Stimulated activated CD4-positive, alpha-beta T cell treated with anti-CD3 and anti-CD28 coated beads, TNF-alpha, amount 100 ng/mL, for 4 hours (primary cell): ENCODE measurements around the gene GAN.

Experiments used
- DNase-seq, 3 experiments: peaks; one replicate each; pipeline ENCODE4 v3.0.0-alpha.2; 2020; ENCODE audit warnings: low read depth in 3 of 3

The GAN gene, protein sequence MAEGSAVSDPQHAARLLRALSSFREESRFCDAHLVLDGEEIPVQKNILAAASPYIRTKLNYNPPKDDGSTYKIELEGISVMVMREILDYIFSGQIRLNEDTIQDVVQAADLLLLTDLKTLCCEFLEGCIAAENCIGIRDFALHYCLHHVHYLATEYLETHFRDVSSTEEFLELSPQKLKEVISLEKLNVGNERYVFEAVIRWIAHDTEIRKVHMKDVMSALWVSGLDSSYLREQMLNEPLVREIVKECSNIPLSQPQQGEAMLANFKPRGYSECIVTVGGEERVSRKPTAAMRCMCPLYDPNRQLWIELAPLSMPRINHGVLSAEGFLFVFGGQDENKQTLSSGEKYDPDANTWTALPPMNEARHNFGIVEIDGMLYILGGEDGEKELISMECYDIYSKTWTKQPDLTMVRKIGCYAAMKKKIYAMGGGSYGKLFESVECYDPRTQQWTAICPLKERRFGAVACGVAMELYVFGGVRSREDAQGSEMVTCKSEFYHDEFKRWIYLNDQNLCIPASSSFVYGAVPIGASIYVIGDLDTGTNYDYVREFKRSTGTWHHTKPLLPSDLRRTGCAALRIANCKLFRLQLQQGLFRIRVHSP

DNA sequence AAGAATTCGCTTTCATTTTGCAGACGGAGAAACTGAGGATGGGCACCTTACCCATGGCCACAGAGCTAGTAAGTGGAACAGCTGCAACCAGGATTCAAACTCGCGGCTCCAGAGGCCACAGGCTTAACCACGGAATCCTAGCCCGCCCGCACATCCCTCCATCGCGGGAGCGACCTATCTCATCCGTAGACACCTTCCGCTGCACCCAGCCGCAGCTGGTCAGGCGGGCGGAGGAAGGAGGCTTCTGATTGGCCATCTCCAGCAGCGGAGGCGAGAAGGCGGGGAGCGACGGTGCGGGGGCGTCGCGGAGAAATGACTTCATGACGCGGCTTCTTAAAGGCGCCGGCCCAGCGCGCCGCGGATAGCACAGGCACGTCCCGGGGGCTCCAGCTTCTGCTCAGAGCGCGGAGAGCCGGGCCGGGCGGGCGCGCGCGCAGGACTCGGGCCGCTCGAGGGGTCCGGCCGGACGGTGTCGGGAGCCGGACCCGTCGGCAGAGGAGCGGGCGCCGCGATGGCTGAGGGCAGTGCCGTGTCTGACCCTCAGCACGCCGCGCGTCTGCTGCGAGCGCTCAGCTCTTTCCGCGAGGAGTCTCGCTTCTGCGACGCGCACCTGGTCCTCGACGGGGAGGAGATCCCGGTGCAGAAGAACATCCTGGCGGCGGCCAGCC lies at the start of gene GAN:
TSS of gene GAN (plus strand) at position 360 of the 668 bp plus-strand sequence. CDS start at position 512, 152 bp downstream.
- DNase-seq: peak; percentile 86 to 91 (median 90)

DNA sequence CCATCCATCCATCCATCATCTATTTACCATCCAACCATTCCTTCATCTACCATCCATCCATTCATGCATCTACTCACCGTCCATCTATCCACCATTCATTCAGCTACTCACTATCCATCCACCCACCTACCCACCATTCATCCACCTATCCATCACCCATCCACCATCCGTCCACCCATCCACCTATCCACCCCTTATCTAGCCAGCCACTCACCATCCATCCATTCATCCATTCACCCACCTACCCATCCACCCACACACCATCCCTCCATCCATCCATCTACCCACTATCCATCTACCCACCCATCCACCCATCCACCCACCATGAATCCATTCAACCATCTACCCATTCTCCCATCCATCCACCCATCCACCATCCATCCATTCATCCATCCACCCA lies 49.7 kb upstream of the GAN start:
- no peak for DNase-seq

DNA sequence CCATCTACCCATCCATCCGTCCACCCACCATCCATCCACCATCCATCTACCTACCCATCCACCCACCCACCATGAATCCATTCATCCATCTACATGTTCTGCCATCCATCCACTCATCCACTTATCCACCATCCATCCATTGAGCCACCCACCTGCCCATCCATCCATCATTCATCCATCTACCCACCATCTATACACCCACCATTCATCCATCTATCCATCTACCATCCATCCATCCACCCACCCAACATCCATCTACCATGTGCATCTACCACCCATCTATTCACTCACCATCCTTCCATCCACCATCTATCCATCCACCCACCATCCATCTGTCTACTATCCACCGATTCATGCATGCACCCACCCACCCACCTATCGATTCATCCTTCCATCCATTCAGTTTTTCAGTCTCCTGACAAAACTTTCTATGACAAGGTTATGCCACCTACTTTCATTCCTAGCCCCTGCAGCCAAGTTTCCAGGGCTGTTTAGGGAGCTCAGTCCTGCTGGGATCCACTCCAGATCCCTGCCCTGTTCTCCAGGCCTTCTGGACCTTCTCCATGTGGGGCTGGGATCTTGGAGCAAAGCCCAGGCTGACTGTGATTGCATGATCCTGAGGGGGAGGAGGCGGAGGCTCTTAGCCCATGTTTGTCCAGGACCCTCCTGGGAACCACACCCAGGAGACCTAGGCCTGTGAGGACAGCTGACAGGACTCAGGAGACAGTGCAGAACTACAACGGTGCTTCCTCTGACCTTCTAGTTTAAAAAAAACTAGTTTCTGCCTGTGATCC lies 48.9 kb upstream of the GAN start:
- no peak for DNase-seq

DNA sequence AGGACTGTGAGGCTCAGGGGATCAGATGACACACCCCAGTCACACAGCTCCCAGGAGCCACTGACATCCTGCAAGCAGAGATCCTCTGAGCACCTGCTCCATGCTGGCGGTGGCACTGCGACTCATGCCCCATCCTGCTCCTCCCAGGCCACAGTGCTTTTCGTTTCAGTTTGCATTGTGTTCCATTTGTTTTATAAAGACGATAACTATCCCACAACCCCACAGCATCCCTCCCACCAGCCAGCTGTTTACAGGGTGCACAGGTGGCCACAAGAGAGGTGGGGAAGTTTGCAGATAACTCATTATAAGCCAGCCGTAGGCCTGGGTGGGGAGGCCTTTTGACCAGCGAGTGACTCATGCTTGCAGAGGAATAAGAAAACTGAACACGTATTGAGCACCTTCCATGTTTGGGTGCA lies 48.1 kb upstream of the GAN start:
- DNase-seq: no peak

DNA sequence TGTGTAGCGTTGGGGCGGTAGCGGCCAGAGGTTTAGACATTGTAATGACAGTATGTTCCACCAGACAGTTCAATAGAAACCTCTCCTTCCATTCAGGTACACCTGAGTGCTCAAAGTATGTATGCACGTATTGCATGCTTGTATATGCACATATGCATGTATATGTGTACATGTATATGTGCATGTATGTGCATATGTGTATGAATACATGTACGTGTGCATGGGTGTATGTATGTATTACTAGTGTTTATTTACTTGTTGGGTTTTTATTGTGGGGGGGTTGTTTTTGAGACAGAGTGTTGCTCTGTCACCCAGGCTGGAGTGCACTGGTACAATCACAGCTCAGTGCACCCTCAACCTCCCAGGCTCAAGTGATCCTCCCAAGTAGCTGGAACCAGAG lies 46.3 kb upstream of the GAN start:
- DNase-seq: no peak

DNA sequence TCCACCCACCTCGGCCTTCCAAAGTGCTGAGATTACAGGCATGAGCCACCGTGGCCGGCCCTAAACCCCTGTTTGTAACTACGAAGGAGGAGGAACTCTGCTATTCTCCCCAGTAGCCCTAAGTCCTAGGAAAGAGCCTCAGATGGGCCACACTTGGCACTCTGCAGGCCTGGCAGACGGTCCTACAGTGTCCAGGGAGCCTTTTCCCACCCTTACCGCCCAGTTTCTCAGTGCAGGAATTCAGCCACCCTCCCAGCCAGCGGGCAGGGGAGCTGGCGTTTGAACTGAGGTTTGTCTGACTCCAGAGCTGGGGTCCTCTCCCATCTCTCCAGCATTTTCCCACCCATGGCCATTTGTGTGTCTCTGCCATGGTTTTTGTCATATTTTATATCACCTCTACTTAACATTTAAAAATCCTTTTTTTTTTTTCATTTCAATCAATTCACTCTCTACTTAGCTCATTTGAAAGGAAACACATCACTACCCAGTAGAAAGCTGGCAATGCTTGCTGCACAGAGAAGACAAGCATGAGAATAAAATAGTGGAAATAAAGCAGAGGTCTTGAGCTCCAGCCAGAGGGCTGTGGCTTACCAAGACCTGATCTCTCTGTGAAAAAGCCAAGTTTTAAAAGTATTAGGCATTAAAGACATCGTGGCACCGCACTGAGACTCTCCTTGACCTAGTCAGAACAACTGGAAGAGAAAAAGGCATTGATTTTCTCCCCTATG lies 41.4 kb upstream of the GAN start:
- DNase-seq: no peak

DNA sequence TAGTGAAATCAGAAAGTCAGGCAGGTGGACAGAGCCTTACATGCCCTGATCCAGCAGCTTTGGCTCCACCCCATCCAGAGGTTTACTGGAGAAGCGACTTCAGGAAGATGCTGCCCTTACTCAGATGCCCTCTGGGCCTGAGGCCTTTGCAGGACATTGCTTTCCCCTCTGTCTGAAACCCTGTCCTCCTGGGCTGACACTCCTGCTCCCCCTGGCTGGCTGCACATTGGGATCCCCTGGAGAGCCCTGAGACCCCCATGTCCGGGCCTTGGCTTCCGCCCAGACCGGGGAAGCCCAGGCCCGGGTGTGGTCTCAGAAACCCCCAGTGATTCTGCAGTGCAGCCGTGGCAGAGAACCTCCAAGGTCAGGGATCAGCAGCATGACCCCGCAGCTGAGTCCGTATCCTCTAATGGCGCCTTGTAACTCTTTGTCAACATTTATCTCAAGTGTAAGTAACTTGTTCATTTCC lies 39.7 kb upstream of the GAN start:
- DNase-seq: no peak

DNA sequence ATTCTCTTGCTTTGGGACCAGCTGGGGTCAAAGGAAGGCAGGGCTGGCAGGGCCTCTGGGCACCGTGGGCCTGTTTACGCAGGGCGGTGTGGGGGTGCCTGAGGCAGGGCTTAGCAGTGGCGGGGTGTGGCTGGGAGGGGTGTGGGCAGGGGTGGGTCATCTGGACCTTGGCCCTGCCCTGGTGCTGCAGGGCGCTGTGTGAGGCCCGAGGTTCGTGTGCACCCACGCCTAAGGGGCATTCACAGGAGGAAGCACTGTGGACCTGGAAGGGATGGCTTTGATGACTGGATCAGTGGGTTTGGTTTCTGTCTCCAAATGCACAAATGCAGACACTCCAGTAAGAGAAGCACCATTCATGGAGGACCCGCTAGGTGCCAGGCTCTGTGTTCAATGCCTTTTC lies 39.0 kb upstream of the GAN start:
- DNase-seq: no peak

DNA sequence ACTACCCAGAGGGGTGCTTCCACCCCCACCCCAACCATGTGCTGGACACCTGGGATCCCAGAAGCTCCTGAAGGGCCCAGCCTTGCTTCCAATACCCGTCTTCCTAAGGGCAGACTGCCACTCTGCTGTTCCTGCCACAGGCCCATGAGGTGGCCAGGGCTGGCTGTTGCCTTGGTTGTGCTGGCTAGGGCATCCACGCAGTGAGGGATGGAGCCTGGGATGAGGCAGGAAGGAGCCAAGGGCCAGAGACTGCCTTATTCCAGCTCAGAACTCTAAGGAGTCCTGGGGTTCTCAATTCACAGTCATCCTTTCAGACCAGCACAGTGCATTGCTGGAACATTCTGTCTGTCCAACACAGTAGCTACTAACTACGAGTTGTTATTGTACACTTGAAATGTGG lies 38.4 kb upstream of the GAN start:
- DNase-seq: no peak

DNA sequence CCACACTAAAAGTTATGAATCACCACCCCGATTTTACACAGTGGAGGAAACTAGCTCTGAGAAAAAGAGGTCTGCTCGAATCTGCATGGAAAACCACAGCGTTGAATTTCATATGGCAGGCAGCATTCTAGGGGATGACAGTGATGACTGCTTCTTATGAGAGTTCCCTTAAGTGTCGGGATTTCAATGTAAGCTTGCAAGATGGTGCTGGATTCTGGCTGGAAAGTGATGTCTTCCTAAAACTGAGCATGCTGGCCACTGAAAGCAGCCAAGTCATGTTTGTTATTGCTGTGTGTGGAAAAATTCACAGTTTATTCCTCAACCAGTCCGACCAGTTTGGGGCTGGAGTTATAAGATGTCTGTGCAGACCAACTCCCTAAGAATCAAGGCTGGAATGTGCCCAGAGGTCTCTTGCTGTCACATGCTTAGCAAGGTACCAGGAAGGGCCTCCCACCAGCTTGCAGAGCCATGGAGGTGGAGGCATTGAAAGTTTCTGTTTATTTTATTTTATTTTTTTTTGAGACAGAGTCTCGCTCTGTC lies 37.2 kb upstream of the GAN start:
- no peak for DNase-seq

DNA sequence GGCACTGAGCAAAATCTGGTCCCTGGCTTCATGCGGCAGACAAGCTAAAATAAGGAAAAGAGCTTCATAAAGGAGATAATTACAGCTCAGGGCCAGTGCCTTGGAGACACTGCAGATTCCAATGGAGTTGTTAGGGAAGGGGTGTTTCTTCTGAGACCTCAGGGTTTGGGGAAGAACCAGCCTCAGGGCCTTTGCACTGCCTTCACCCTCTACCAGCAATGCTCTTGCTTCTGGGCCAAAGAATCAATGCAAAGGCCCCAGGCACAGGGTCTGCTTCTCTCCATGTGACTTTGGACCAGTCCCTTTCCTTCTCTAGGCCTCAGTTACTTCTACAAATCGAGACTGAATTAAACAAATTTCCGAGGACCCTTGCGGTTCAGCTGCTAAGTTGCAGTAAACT lies 36.2 kb upstream of the GAN start:
- no peak for DNase-seq

DNA sequence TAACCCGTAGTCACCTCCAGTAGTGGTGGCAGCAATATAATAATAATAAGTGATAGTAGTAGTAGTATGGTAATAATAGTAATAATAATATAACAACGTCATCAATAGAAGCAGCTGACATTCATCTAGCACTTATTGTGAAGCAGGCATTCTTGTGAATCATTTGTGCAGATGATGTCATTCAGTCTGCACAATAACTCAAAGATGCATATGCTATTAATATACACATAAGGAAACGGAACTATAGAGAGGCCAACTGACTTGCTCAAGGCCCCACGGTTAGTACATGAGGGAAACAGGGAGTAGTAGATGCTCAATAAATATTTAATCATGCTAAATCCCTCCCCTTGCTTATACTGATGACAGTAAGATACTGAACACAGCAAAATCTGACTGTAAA lies 35.4 kb upstream of the GAN start:
- no peak for DNase-seq

DNA sequence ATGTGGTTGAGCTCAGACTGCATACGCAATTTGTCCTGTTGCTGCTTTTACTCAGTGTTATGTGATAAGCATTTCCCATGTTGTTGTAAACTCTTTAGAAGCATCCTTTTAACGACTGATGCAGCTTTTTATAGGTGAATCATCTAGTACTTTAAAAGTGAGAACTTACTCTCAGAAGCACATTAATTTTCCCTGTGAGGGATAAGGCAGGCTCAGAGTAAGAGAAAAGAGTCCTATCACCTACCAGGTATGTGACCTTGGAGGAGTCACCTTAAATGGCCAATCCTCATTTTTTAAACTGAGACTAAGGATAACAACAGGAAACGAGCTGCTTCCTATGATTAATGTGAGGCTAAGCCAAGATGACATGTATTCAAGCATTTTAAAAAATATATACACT lies 34.4 kb upstream of the GAN start:
- no peak for DNase-seq

DNA sequence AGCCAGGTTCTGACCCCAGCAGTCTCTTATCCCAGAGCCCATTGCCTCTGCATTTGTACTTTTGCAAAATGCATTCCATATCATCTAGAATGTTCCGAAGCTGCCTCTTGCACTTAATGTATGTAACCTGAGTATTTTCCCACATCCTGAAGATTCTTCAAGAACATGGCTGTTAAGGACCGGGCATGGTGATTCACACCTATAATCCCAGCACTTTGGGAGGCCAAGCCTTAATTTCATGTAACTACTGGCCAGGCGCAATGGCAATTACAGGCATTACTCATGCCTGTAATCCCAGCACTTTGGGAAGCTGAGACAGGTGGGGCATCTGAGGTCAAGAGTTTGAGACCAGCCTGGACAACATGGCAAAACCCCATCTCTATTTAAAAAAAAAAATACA lies 31.7 kb upstream of the GAN start:
- no peak for DNase-seq

DNA sequence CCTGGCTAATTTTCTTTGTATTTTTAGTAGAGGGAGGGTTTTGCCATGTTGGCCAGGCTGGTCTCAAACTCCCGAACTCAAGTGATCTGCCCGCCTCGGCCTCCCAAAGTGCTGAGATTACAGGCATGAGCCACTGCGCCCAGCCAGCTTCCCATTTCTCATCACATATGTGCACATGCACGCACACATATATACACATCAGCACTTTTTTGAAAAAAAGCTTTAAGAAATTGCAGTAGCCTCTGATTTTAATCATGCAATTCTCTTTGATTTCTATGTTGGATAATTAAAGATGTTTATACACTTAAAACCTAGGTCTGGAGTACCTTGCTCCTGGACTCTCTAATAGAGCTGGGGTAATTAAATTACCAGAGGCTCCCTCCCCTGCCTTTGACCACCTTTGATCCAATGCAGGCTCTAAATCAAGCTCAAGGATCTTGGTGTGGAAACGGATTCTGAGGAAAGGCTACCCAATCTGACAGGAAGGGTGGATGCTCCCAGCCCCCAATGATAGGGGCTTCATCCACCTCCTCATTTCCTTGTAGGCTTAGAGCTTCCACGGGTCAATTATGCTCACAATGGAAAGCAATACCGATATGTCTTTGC lies 29.7 kb upstream of the GAN start:
- no peak for DNase-seq

DNA sequence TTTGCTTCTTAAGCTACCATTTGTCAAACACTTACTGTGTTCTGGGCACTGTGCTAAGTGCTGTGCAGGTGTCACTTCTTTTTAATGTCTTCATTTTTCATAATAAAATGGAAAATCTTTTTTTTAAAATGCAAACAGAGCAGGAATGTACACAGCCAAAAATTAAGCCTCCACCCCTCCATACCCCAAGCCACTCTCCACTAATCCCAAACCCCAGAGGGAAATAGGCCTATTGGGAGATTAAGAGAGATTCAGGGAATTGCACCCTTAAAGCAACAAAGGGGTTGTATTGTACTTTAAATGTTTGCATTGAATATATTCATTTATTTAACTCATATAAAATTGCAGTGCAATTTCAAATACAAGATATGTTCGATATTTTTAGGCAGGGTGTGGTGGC lies 28.6 kb upstream of the GAN start:
- no peak for DNase-seq

DNA sequence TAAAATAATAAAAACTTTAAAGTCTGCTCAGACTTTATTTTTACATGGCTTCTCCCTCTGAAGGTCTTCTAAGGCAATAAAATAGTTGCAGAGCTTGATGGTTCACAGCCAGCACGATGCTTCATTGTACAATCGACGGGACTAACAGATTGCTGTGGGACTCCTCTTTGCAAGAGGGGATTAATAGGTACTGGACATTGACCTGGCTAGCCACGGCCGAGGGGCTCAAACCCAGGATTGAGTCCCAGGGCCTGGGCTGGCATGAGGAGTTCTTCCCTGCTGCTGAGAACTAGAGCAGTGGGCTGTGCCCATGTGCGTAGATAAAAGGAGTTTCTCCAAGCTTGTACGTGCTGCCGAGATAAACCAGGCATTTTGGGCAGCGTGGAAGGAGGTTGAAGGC lies 23.6 kb upstream of the GAN start:
- DNase-seq: no peak

DNA sequence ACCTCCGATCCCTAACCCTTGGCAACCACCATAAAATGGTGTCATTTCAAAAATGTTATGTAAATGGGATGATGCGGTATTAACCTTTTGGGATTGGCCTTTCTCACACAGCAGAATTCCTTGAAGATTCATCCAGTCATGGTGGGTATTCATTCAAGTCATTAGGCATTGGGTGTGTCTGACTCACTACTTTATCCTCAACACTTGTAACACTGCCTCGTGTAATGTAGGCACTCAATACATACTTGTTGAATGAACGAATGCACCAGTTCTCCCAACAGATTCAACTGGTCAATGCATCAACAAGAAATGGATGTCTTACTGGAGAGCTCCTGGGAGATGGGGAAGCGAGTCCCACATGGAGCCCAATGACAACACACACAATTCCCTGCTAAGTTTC lies 21.8 kb upstream of the GAN start:
- DNase-seq: no peak

DNA sequence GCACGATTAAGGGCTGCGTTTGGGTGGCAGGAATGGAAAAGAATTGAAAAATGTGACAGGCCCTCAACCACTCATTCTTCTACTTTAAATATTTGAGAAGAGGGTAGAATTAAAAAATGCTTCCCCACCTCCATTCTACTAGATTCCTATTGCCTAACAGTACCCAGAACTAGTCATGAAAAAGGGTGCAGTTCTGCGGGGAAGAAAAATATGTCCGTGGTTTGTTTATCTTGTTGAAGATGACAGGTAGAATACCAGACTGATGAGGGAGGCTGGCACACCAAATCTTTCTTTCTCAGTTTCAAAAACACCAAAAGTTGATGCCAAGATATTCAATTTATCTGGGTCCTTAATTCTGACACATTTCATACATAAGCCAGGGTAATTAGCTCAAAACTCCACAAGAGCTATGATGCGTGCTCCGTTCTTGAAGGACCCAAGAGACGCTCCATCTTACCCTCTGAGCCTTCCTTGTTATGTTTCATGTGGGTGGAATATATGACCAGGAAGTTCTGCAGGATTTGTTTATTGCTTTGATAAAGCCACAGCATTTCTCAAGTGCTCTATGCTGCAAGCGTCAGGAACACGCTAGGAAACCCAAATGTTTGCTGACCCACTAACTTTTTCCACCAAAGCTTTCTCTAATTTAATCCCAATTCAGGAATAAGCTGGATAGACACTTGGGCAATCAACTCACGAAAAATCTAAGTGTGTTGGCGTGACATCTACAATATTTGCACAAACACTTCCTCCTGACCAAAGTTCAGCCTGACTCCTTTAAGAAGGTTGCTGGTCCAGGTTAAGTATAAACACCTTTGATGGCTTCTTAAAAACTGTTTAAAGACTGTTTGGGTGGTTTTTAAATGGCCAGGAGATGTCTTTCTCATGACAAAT lies 20.6 kb upstream of the GAN start:
- DNase-seq: no peak

DNA sequence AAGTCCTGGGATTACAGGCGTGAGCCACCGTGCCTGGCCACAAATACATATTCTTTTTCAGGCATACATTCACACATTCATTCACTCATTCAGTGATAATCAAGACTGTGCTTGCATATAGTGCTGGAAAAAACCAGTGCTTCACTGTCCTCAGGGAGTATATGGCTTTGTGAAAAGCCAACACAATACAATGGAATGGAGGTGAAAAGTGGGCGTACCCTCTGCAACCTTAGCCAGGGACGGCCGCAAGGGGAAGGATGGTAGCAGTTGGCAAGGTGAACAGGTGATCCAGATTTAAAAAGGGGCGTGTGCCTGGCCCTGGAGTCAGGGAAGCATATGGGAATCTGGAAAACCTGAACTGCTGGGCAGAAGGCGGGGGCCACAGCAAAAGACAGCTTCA lies 18.1 kb upstream of the GAN start:
- no peak for DNase-seq
